SH-SY5Y (cell line): ENCODE data around the gene ANO7.

Experiments
- GATA2 ChIP-seq: IDR thresholded peaks from 2 replicates; pipeline ENCODE4 v1.6.1; 2011; ENCODE audit warnings: mild to moderate bottlenecking, low read depth, low read length
- GATA3 ChIP-seq: IDR thresholded peaks from 2 replicates; pipeline ENCODE4 v1.6.1; 2011; ENCODE audit warnings: low read depth, mild to moderate bottlenecking, low read length, moderate library complexity

Gene ANO7

GRCh38 chr2:241268716-241269445, 80.4 kb downstream of the ANO7 start:
- TF ChIP-seq GATA3 (no peak), GATA2 (no peak)

GRCh38 chr2:241269707-241270520, 81.4 kb downstream of the ANO7 start:
- no peak for TF ChIP-seq GATA3
- no peak for TF ChIP-seq GATA2

- no peak for TF ChIP-seq GATA2
- no peak for TF ChIP-seq GATA3
Measured at GRCh38 chr2:241270531-241270930, 82.1 kb downstream of the ANO7 start.

- no peak for TF ChIP-seq GATA2
- TF ChIP-seq GATA3, result no peak
Measured at GRCh38 chr2:241271706-241272302, 83.3 kb downstream of the ANO7 start.

- TF ChIP-seq GATA3 (no peak), GATA2 (no peak)
Measured at GRCh38 chr2:241272303-241273209, 84.1 kb downstream of the ANO7 start.

- TF ChIP-seq GATA2 (no peak), GATA3 (no peak)
Measured at GRCh38 chr2:241273210-241274020, 84.9 kb downstream of the ANO7 start.

GRCh38 chr2:241274127-241274526, 85.7 kb downstream of the ANO7 start:
- TF ChIP-seq GATA3 (no peak), GATA2 (no peak)
